ENCODE results near the gene RPS6KB2.

DNA sequence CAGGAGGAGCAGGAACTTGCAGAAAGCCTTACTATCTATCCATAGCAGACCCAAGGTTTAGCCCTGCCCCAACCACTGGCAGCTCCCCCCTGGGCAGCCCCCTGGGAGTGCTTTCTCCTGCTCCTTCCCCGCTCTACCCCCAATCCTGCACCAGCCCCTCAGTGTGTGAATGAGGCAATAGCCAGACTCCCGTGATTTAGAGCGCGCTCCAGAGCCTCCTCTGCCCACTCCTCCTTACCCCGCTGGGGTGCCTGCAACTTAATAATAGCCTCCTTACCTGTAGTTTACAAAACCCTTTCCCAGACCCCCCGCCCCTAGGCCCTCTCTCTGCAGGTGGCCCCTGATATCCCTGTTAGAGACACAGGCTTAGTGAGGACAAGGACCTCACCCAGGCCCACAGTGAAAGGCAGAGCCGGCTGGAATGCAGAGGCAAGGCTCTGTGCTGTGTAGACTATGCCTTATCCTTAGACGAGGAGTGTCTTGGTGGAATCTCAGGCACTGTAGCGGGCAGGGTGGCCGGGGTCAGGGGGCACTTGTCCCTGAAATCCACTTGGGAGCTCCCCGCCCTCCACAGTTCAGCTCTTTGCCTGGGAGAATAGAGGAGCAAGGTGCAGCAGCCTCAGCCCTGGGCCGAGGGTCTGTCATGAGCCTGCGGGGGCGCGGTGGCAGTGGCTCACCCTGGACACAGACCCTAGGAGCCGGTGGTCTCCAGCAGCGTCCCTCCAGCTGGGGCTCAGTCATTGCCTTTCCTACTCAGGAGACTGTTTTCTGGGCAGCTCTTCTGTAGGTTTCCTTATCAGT lies 17.1 kb upstream of the RPS6KB2 start:
- TF ChIP-seq, protein P1, sequence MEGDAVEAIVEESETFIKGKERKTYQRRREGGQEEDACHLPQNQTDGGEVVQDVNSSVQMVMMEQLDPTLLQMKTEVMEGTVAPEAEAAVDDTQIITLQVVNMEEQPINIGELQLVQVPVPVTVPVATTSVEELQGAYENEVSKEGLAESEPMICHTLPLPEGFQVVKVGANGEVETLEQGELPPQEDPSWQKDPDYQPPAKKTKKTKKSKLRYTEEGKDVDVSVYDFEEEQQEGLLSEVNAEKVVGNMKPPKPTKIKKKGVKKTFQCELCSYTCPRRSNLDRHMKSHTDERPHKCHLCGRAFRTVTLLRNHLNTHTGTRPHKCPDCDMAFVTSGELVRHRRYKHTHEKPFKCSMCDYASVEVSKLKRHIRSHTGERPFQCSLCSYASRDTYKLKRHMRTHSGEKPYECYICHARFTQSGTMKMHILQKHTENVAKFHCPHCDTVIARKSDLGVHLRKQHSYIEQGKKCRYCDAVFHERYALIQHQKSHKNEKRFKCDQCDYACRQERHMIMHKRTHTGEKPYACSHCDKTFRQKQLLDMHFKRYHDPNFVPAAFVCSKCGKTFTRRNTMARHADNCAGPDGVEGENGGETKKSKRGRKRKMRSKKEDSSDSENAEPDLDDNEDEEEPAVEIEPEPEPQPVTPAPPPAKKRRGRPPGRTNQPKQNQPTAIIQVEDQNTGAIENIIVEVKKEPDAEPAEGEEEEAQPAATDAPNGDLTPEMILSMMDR (IDR thresholded peaks at IDR 0.05), result no peak
- TF ChIP-seq POLR2A (IDR thresholded peaks at IDR 0.05), result no peak

Measured in upper lobe of left lung (tissue), 4 donors.